Ramos (cell line): ENCODE measurements around the gene ALPP.

ENCODE experiments used
- in situ Hi-C: fragments of 300-500 bp; cut with MboI; formaldehyde crosslinking; loops from one replicate; pipeline ENCODE4 v1.14.3; 2022; ENCODE audit warnings: low sequenced_read_pairs; ENCODE audit not compliant: unreplicated experiment

Gene ALPP

GRCh38 chr2:232340171-232340935 is 38.2 kb upstream of the ALPP start:
- in situ Hi-C loops: loop anchor here (10.0 kb wide), 1 partner anchor 94 kb away; no protein-coding TSS in a partner anchor

- in situ Hi-C loops: loop anchor here (10.0 kb wide), 1 partner anchor 94 kb away; no protein-coding TSS in a partner anchor
These were observed 37.4 kb upstream of the ALPP start for GRCh38 chr2:232341061-232341738.

GRCh38 chr2:232341739-232342126 is 36.8 kb upstream of the ALPP start:
- in situ Hi-C loops: loop anchor here (10.0 kb wide), 1 partner anchor 93 kb away; no protein-coding TSS in a partner anchor

- in situ Hi-C loops: loop anchor here (10.0 kb wide), 1 partner anchor 92 kb away; no protein-coding TSS in a partner anchor
These were observed 35.7 kb upstream of the ALPP start for GRCh38 chr2:232342635-232343565.

GRCh38 chr2:232343821-232344220 is 34.7 kb upstream of the ALPP start:
- in situ Hi-C loops: loop anchor here (10.0 kb wide), 1 partner anchor 91 kb away; no protein-coding TSS in a partner anchor

- in situ Hi-C loops: loop anchor here (10.0 kb wide), 1 partner anchor 90 kb away; no protein-coding TSS in a partner anchor
These were observed 33.3 kb upstream of the ALPP start for GRCh38 chr2:232345251-232345650.

GRCh38 chr2:232347369-232347768 is 31.2 kb upstream of the ALPP start:
- in situ Hi-C loops: loop anchor here (10.0 kb wide), 1 partner anchor 87 kb away; no protein-coding TSS in a partner anchor

- in situ Hi-C loops: loop anchor here (10.0 kb wide), 1 partner anchor 86 kb away; no protein-coding TSS in a partner anchor
These were observed 29.6 kb upstream of the ALPP start for GRCh38 chr2:232348936-232349335.

- in situ Hi-C loops: loop anchor here (10.0 kb wide), 1 partner anchor 85 kb away; no protein-coding TSS in a partner anchor
These were observed 29.0 kb upstream of the ALPP start for GRCh38 chr2:232349546-232349945.

GRCh38 chr2:232349946-232350635 is 28.5 kb upstream of the ALPP start:
- in situ Hi-C loops: loop anchor here (10.0 kb wide), 1 partner anchor 85 kb away; no protein-coding TSS in a partner anchor

GRCh38 chr2:232350804-232351685 is 27.5 kb upstream of the ALPP start:
- in situ Hi-C loops: no loop called here

GRCh38 chr2:232351686-232352510 is 26.7 kb upstream of the ALPP start:
- in situ Hi-C loops: no loop called here

- in situ Hi-C loops: no loop called here
These were observed 25.9 kb upstream of the ALPP start for GRCh38 chr2:232352511-232353091.

GRCh38 chr2:232353096-232353495 is 25.5 kb upstream of the ALPP start:
- in situ Hi-C loops: no loop called here

- in situ Hi-C loops: no loop called here
These were observed 24.9 kb upstream of the ALPP start for GRCh38 chr2:232353660-232354059.

GRCh38 chr2:232354069-232354468 is 24.5 kb upstream of the ALPP start:
- in situ Hi-C loops: no loop called here

- in situ Hi-C loops: no loop called here
These were observed 16.9 kb upstream of the ALPP start for GRCh38 chr2:232361646-232362045.
